ENCODE results near the gene LRFN3. TPM values are rescaled to one million over a fixed set of nuclear protein-coding genes. Genes with fewer than 3 reads are reported as not detected.

Gene LRFN3
- total RNA-seq, 2 donors from 2014 or later: 10.0 to 17.4 TPM

DNA sequence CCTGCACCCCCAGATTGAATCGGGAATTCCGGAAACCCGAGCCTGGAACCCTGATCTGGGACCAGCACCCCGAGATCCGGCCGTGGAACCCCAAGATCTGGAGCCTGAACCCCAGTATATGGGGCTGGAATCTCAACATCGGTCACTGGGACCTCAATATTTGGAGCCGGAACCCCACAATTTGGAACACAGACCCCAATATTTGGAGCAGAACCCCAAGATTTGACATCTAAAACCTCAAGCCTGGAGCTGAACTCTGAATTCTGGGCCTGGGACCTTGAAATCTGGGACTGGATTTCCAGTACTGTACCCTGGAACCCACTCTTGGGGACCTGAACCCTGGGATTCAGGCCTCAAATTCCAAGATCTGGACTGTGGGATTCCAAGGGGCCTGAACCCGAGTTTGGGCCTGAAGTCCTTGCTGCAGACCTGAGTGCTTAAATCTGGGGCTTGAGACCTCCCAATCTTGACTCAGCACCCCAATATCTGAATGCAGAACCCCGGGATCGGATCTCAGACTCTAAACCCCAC lies 629 bp downstream of the LRFN3 start:
- intact Hi-C loops (cut with DNase I): loop anchor here (10.0 kb wide), 1 partner anchor 192 kb away; the partner anchor contains the start of genes IGFLR1, LIN37, PSENEN and U2AF1L4
- H3K4me3 ChIP-seq: peak overlapping the region; percentile 53
- no peak for DNase-seq
- TF ChIP-seq, protein P1, sequence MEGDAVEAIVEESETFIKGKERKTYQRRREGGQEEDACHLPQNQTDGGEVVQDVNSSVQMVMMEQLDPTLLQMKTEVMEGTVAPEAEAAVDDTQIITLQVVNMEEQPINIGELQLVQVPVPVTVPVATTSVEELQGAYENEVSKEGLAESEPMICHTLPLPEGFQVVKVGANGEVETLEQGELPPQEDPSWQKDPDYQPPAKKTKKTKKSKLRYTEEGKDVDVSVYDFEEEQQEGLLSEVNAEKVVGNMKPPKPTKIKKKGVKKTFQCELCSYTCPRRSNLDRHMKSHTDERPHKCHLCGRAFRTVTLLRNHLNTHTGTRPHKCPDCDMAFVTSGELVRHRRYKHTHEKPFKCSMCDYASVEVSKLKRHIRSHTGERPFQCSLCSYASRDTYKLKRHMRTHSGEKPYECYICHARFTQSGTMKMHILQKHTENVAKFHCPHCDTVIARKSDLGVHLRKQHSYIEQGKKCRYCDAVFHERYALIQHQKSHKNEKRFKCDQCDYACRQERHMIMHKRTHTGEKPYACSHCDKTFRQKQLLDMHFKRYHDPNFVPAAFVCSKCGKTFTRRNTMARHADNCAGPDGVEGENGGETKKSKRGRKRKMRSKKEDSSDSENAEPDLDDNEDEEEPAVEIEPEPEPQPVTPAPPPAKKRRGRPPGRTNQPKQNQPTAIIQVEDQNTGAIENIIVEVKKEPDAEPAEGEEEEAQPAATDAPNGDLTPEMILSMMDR (IDR thresholded peaks at IDR 0.05): no peak
- no peaks in the 10 kb centered on the region for H3K27me3 ChIP-seq
- H3K9me3 ChIP-seq: no peaks in the 10 kb centered on the region
- peaks cover 5% of the 10 kb centered on the region for H3K4me1 ChIP-seq
- peak overlapping the region; percentile 66 to 82 for H3K9ac ChIP-seq (ENCODE audit: low read depth in 2 of 2, low read length in 2 of 2)
- H3K36me3 ChIP-seq: no peaks in the 10 kb centered on the region
- H3K27ac ChIP-seq: no peak overlapping the region

DNA sequence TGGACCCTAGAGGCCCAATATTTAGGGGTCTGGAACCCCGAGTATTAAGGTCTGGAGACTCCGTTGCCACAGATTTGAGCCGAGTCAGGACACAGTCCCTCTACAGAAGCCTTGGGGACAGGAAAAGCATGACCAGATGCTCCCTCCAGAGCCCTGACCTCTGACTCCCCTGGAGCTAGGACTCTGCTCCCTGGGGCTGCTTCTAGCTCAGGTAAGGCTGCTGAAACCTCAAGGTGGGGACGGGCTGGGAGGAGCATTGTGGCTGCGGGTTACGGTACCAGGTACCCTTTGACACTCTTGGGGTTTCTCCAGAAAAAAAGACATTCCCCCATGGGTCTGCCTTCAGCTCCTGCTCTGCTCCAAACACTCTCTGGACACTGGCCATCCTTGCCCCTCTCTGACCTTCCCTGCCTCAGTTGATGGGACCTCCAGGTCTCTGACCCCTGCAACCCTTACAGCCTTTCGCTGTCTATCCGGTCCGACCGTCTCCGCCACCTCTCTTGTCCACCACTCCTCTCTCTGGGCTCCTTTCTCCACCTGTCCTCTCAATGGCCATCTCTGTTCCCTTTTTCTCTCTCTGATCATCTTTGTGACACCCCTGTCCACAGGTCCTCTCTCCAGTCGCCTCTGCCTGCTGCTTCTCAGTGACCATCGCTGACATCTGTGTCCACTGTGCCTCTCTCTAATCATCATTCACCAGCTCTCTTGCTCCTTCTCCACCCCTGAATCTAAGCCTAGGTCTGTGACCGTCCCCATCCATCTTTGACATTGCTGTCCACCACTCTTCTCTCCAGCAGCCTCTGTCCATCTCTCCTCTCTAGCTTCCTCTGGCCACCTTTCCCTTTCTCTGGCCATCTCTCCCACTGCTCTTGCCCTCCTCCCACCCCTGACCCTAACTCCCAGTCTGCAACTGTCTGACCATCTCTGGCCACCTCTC lies 1.4 kb downstream of the LRFN3 start:
- Histone ChIP-seq H3K9me3 (no peaks in the 10 kb centered on the region), H3K4me1 (peaks cover 5% of the 10 kb centered on the region), H3K27me3 (no peaks in the 10 kb centered on the region), H3K36me3 (no peaks in the 10 kb centered on the region), H3K9ac (ENCODE audit: low read depth in 2 of 2, low read length in 2 of 2) (peak overlapping the region; percentile 16 to 47), H3K27ac (no peak overlapping the region), H3K4me3 (peak overlapping the region; percentile 53)
- no peak for DNase-seq
- TF ChIP-seq, protein P1 (IDR thresholded peaks at IDR 0.05): no peak
- intact Hi-C loops (cut with DNase I): loop anchor here (10.0 kb wide), 1 partner anchor 193 kb away; the partner anchor contains the start of genes IGFLR1, LIN37, PSENEN and U2AF1L4

DNA sequence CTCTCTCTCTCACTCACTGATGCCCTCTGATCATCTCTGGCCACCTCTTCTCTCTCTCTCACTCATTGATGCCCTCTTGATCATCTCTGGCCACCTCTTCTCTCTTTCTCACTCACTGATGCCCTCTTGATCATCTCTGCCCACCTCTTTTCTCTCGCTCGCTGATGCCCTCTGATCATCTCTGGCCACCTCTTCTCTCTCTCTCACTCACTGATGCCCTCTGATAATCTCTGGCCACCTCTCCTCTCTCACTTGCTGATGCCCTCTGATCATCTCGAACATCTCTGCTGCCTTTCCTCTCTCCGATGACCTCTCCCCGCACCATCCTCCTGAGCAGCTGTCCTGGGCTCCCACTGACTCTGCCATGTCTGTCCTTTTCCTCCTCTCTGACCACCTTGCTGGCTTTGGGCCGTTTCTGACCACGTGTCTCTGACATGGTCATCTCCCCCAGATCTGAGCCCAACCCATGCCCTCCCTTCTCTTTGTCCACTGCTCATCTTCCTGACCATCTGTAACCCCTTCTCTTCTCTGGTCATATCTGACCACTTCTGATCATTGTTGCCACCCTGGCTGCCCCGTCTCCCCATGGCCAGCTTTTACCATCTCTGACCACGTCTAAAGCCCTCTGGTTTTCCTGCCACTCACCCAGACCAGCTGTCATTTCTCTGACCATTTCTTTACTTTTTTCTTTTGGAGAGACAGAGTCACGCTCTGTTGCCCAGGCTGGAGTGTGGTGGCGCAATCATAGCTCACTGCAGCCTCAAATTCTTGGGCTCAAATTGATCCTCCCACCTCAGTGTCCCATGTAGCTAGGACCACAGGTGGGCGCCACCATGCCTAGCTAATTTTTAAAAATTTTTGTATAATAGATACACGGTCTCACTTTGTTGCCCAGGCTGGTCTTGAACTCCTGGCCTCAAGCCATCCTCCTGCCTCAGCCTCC lies 2.4 kb downstream of the LRFN3 start:
- intact Hi-C loops (cut with DNase I): loop anchor here (10.0 kb wide), 1 partner anchor 194 kb away; the partner anchor contains the start of genes IGFLR1, LIN37, PSENEN and U2AF1L4
- H3K4me1 ChIP-seq: peaks cover 5% of the 10 kb centered on the region
- no peak overlapping the region for H3K9ac ChIP-seq (ENCODE audit: low read depth in 2 of 2, low read length in 2 of 2)
- TF ChIP-seq, protein P1 (IDR thresholded peaks at IDR 0.05): no peak
- H3K27me3 ChIP-seq: no peaks in the 10 kb centered on the region
- no peak overlapping the region for H3K4me3 ChIP-seq
- H3K36me3 ChIP-seq: no peaks in the 10 kb centered on the region
- no peak for DNase-seq
- H3K27ac ChIP-seq: no peak overlapping the region
- H3K9me3 ChIP-seq: no peaks in the 10 kb centered on the region

DNA sequence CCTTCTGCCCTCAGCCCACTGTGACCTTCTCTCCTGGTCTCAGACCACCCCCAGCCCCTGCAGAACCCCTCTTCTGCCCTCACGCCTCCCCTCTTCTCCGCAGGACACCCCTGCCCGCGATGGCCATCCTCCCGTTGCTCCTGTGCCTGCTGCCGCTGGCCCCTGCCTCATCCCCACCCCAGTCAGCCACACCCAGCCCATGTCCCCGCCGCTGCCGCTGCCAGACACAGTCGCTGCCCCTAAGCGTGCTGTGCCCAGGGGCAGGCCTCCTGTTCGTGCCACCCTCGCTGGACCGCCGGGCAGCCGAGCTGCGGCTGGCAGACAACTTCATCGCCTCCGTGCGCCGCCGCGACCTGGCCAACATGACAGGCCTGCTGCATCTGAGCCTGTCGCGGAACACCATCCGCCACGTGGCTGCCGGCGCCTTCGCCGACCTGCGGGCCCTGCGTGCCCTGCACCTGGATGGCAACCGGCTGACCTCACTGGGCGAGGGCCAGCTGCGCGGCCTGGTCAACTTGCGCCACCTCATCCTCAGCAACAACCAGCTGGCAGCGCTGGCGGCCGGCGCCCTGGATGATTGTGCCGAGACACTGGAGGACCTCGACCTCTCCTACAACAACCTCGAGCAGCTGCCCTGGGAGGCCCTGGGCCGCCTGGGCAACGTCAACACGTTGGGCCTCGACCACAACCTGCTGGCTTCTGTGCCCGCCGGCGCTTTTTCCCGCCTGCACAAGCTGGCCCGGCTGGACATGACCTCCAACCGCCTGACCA lies 3.3 kb downstream of the LRFN3 start:
- Histone ChIP-seq H3K27me3 (no peaks in the 10 kb centered on the region), H3K4me3 (no peak overlapping the region), H3K4me1 (peaks cover 5% of the 10 kb centered on the region), H3K9me3 (no peaks in the 10 kb centered on the region), H3K27ac (no peak overlapping the region), H3K36me3 (no peaks in the 10 kb centered on the region), H3K9ac (ENCODE audit: low read depth in 2 of 2, low read length in 2 of 2) (no peak overlapping the region)
- no peak for DNase-seq
- TF ChIP-seq, protein P1 (IDR thresholded peaks at IDR 0.05): no peak
- intact Hi-C loops (cut with DNase I): loop anchor here (10.0 kb wide), 1 partner anchor 195 kb away; the partner anchor contains the start of genes IGFLR1, LIN37, PSENEN and U2AF1L4
